Liver (tissue), 9 donors: Measurements from ENCODE around the gene CBY3. TPM values are rescaled to one million over a fixed set of nuclear protein-coding genes. Genes with fewer than 3 reads are reported as not detected.
"Not testable (repeated sequence)": the region's sequence is repeated elsewhere in the genome, so short reads cannot be mapped to it uniquely, and the experiment has no call there.

Source experiments
- DNase-seq: peaks from one replicate; pipeline ENCODE4 v3.0.0-alpha.2; 2017; ENCODE audit warnings: low spot score
- H3K27ac ChIP-seq, 2 donors: one replicate each; pipeline ENCODE4 v1.7.0; 2013; ENCODE audit warnings: inconsistent platforms in 2 of 2, low read length in 2 of 2, control low read depth in 1 of 2, low read depth in 1 of 2, mild to moderate bottlenecking in 1 of 2
- H3K27me3 ChIP-seq, 4 donors: one replicate each; pipeline versions ENCODE4 v1.6.1 to v1.7.0; 2013; ENCODE audit warnings: low read length in 3 of 4, inconsistent platforms in 1 of 4, mild to moderate bottlenecking in 1 of 4, moderate library complexity in 1 of 4; ENCODE audit not compliant: control insufficient read depth in 4 of 4, insufficient read depth in 4 of 4
- H3K36me3 ChIP-seq, 4 donors: one replicate each; pipeline versions ENCODE4 v1.6.1 to v1.7.0; 2013; ENCODE audit warnings: low read length in 3 of 4, mild to moderate bottlenecking in 3 of 4, low read depth in 1 of 4, moderate library complexity in 1 of 4; ENCODE audit not compliant: control insufficient read depth in 4 of 4, insufficient read depth in 3 of 4
- H3K4me1 ChIP-seq, 4 donors: one replicate each; pipeline versions ENCODE4 v1.6.1 to v1.7.0; 2013; ENCODE audit warnings: low read length in 3 of 4, mild to moderate bottlenecking in 3 of 4, moderate library complexity in 1 of 4; ENCODE audit not compliant: control insufficient read depth in 4 of 4, insufficient read depth in 4 of 4
- H3K4me3 ChIP-seq, 3 donors: one replicate each; pipeline versions ENCODE4 v1.6.1 to v1.7.0; 2013; ENCODE audit warnings: low read length in 3 of 3, control low read depth in 1 of 3, low read depth in 1 of 3, mild to moderate bottlenecking in 1 of 3
- H3K9ac ChIP-seq, 2 donors: one replicate each; pipeline ENCODE4 v1.7.0; 2013; ENCODE audit warnings: low read length in 2 of 2, mild to moderate bottlenecking in 2 of 2, moderate library complexity in 2 of 2, control low read depth in 1 of 2, low read depth in 1 of 2
- H3K9me3 ChIP-seq, 4 donors: one replicate each; pipeline versions ENCODE4 v1.6.1 to v1.7.0; 2013; ENCODE audit warnings: low read length in 3 of 4; ENCODE audit not compliant: control insufficient read depth in 4 of 4
- CTCF ChIP-seq: fragments of 150-350 bp; IDR thresholded peaks from 2 replicates; pipeline ENCODE4 v1.5.1; 2017; ENCODE audit warnings: improper control_type of control experiment, low read depth, low read length; ENCODE audit not compliant: missing input control
- EGR1 ChIP-seq, 2 donors: IDR thresholded peaks; 2 replicates each; pipeline ENCODE4 v1.6.1; 2016 to 2018; ENCODE audit warnings: antibody characterized with exemption in 2 of 2, low read depth in 2 of 2
- FOXA2 ChIP-seq: IDR thresholded peaks from 2 replicates; pipeline ENCODE4 v1.6.1; 2016; ENCODE audit warnings: antibody characterized with exemption
- GABPA ChIP-seq, 2 donors: IDR thresholded peaks in 1 of 2; conservative IDR thresholded peaks in 1 of 2; 2 replicates each; pipeline ENCODE4 v1.6.1; 2016; ENCODE audit warnings: antibody characterized with exemption in 2 of 2, mild to moderate bottlenecking in 1 of 2, moderate library complexity in 1 of 2
- HNF4G ChIP-seq: IDR thresholded peaks from 2 replicates; pipeline ENCODE4 v1.6.1; 2016; ENCODE audit warnings: antibody characterized with exemption
- NR2F2 ChIP-seq: IDR thresholded peaks from 2 replicates; pipeline ENCODE4 v1.6.1; 2016; ENCODE audit warnings: antibody characterized with exemption
- RAD21 ChIP-seq, 2 donors: IDR thresholded peaks; 2 replicates each; pipeline ENCODE4 v1.6.1; 2016; ENCODE audit warnings: antibody characterized with exemption in 2 of 2, mild to moderate bottlenecking in 2 of 2
- RXRA ChIP-seq, 2 donors: IDR thresholded peaks; 2 replicates each; pipeline ENCODE4 v1.6.1; 2017 to 2018; ENCODE audit warnings: antibody characterized with exemption in 2 of 2, mild to moderate bottlenecking in 1 of 2
- TAF1 ChIP-seq: conservative IDR thresholded peaks from 2 replicates; pipeline ENCODE4 v1.6.1; 2016; ENCODE audit warnings: antibody characterized with exemption, mild to moderate bottlenecking
- YY1 ChIP-seq: IDR thresholded peaks from 2 replicates; pipeline ENCODE4 v1.6.1; 2016; ENCODE audit warnings: antibody characterized with exemption, mild to moderate bottlenecking
- ZBTB33 ChIP-seq: IDR thresholded peaks from 2 replicates; pipeline ENCODE4 v1.6.1; 2016; ENCODE audit warnings: antibody characterized with exemption
- WGBS: extraction: QIAGEN DNeasy Blood & Tissue Kit; methylation state at CpG from one replicate; pipeline ENCODE4 v1.1.7; 2013; 5-methylcytosine and 5-hydroxymethylcytosine counted together
- polyA plus RNA-seq, 2 donors: library from polyadenylated mRNA; stranded (reverse) in 1 of 2; unstranded in 1 of 2; fragments of 200-250 nt in 1 of 2; fragments of >200 nt in 1 of 2; fragmentation: Nextera tagmentation in 1 of 2; extraction: Ambion mirVana in 1 of 2; gene quantifications; one replicate each; pipeline versions ENCODE4 v1.2.1 to v1.2.3, GENCODE V29; 2013 to 2015
- total RNA-seq, 2 donors: library from RNA; depleted of rRNA; stranded (reverse); fragments of >200 nt; gene quantifications; one replicate each; pipeline ENCODE4 v1.2.3, GENCODE V29; 2014
- donor health status: healthy.
- donor health status: healthy.
- donor health status: healthy.
- donor health status: healthy.
- donor health status: healthy.

The CBY3 gene
- total and polyA plus RNA-seq, 4 donors, result not detected

- TF ChIP-seq CTCF (no peak), GABPA (IDR thresholded peaks at IDR 0.05 in 1 of 2, conservative IDR thresholded peaks at IDR 0.05 in 1 of 2) (no peak), RAD21 (IDR thresholded peaks at IDR 0.05) (peak; percentile 3 to 54), YY1 (peak; percentile 85)
Measured at GRCh38 chr5:179678223-179679013, 2.4 kb downstream of the CBY3 start (continued).

- no peak overlapping the region for H3K4me3 ChIP-seq
- no peaks in the 10 kb centered on the region for H3K4me1 ChIP-seq
- H3K27ac ChIP-seq, result no peak overlapping the region
- peaks cover 0 to 2% (median under 1%) of the 10 kb centered on the region in 4 donors for H3K36me3 ChIP-seq
- no peaks in the 10 kb centered on the region for H3K9me3 ChIP-seq
- 63% methylated on average over 7 of the region's 7 CpGs for WGBS
- no peak overlapping the region for H3K9ac ChIP-seq
- DNase-seq, result peak; percentile 53
- H3K27me3 ChIP-seq, result no peaks in the 10 kb centered on the region
- TF ChIP-seq RAD21 (IDR thresholded peaks at IDR 0.05) (peak; percentile 62 to 85), RXRA (IDR thresholded peaks at IDR 0.05) (no peak), EGR1 (IDR thresholded peaks at IDR 0.05; ENCODE audit: low read depth in 2 of 2) (no peak), FOXA2 (no peak), ZBTB33 (no peak), CTCF (peak; percentile 62), YY1 (no peak), HNF4G (no peak), NR2F2 (no peak), TAF1 (no peak)
Measured at GRCh38 chr5:179668391-179668790, 12.4 kb downstream of the CBY3 start.

- H3K9me3 ChIP-seq, H3K27ac ChIP-seq, H3K9ac ChIP-seq, DNase-seq, H3K36me3 ChIP-seq, H3K27me3 ChIP-seq, H3K4me3 ChIP-seq, H3K4me1 ChIP-seq: not testable (repeated sequence)
- 94% methylated on average over 6 of the region's 6 CpGs for WGBS
Measured at GRCh38 chr5:179661647-179662046, 19.2 kb downstream of the CBY3 start.

- not testable (repeated sequence) for H3K27ac ChIP-seq, H3K9me3 ChIP-seq, DNase-seq, H3K4me1 ChIP-seq, H3K36me3 ChIP-seq, H3K27me3 ChIP-seq
- peak overlapping the region; percentile 41 to 53 (median 45) for H3K4me3 ChIP-seq
- peak overlapping the region in 1 of 2 donors; percentile 27 for H3K9ac ChIP-seq
- 12% methylated on average over 10 of the region's 29 CpGs for WGBS
Measured at GRCh38 chr5:179658179-179658856, 22.5 kb downstream of the CBY3 start.

- not testable (repeated sequence) for H3K9me3 ChIP-seq, DNase-seq, H3K27ac ChIP-seq, H3K36me3 ChIP-seq, H3K9ac ChIP-seq, H3K4me1 ChIP-seq, H3K27me3 ChIP-seq, H3K4me3 ChIP-seq
- WGBS, result 18% methylated on average over 11 of the region's 50 CpGs
Measured at GRCh38 chr5:179657302-179658178, 23.3 kb downstream of the CBY3 start.
